Ovary (tissue), 9 donors: ENCODE measurements around the gene MTUS2. TPM values are rescaled to one million over a fixed set of nuclear protein-coding genes. Genes with fewer than 3 reads are reported as not detected.
"Not testable (repeated sequence)": the region's sequence is repeated elsewhere in the genome, so short reads cannot be mapped to it uniquely, and the experiment has no call there.

Experiments used
- DNase-seq, 5 donors: peaks; one replicate each; pipeline ENCODE4 v3.0.0-alpha.2; 2019 to 2020
- H3K27ac ChIP-seq, 2 donors: fragments of 200-600 bp; one replicate each; pipeline versions ENCODE4 v1.5.1 to v1.8.0; 2019 to 2022
- H3K27me3 ChIP-seq: fragments of 200-600 bp; one replicate; pipeline ENCODE4 v1.8.0; 2022
- H3K36me3 ChIP-seq: fragments of 200-600 bp; sonication (generic); one replicate; pipeline ENCODE4 v1.5.1; 2019
- H3K4me1 ChIP-seq: one replicate; pipeline ENCODE4 v1.8.1; 2013; ENCODE audit warnings: mild to moderate bottlenecking, moderate library complexity; ENCODE audit not compliant: insufficient read depth
- H3K4me3 ChIP-seq: fragments of 200-600 bp; sonication (generic); one replicate; pipeline ENCODE4 v1.5.1; 2017
- H3K9me3 ChIP-seq, 2 donors: fragments of 200-600 bp in 1 of 2; sonication (generic) in 1 of 2; one replicate each; pipeline versions ENCODE4 v1.5.1 to v1.8.1; 2013 to 2019; ENCODE audit warnings: mild to moderate bottlenecking in 1 of 2, moderate library complexity in 1 of 2
- EP300 ChIP-seq: sonication (generic); formaldehyde crosslinking; IDR thresholded peaks from one replicate; pipeline ENCODE4 v1.6.1; 2017; ENCODE audit warnings: antibody characterized with exemption
- POLR2A ChIP-seq: fragments of 450-650 bp; IDR thresholded peaks from one replicate; pipeline ENCODE4 v1.6.1; 2017; ENCODE audit warnings: antibody characterized with exemption, mild to moderate bottlenecking, moderate library complexity
- WGBS, 3 donors: extraction: QIAGEN DNeasy Blood & Tissue Kit in 1 of 3; methylation state at CpG; one replicate each; pipeline versions ENCODE4 v1.1.5 to v1.1.7; 2013 to 2017; 5-methylcytosine and 5-hydroxymethylcytosine counted together
- intact Hi-C, 4 donors: fragments of 100-400 bp; cut with DNase I; formaldehyde crosslinking; loops; one replicate each; pipeline versions ENCODE4 v1.11.0 to v1.15.1; 2022 to 2023
- polyA plus RNA-seq, 2 donors: library from polyadenylated mRNA; stranded (reverse); fragments of 200-250 nt in 1 of 2; fragments of 350-450 nt in 1 of 2; fragmentation: Illumina TruSeq in 1 of 2; extraction: RNeasy Lipid Tissue Mini Kit (QIAGEN cat#74804) in 1 of 2; gene quantifications; one replicate each; pipeline ENCODE4 v1.2.3, GENCODE V29; 2013 to 2014
- total RNA-seq, 7 donors: library from RNA; depleted of rRNA in 2 of 7; stranded (reverse); fragments of >200 nt in 2 of 7; fragmentation: NEBNext Ultra II Directional in 3 of 7; extraction: Animal tissue kit (Norgen Biotek cat#: 25700) in 3 of 7; gene quantifications; one replicate each; pipeline versions ENCODE4 v1.1.0 to v1.2.4, GENCODE V29; 2016 to 2023
- TF ChIP-seq, protein P1 (sequence below), 3 donors: fragments of 450-650 bp in 2 of 3; fragments of 200-600 bp in 1 of 3; IDR thresholded peaks; one replicate each; pipeline versions ENCODE4 v1.5.1 to v1.8.0; 2016 to 2022; ENCODE audit warnings: antibody characterized with exemption in 3 of 3, mild to moderate bottlenecking in 1 of 3
- donor health status: DM: no; HTN: no; CAD: no; lungs with moderate emphysema.
- donor health status: DM: no; HTN: no; CAD: no.
- donor health status: Bipolar disorder and iron deficiency.
- donor health status: DM: yes; HTN: yes; CAD: no.
- donor health status: DM: no; HTN: no; CAD: no.
- donor health status: DM: yes; HTN: yes; CAD: no.

Gene MTUS2
- total and polyA plus RNA-seq, 9 donors = 1.5 to 8.7 (median 5.4) TPM

DNA sequence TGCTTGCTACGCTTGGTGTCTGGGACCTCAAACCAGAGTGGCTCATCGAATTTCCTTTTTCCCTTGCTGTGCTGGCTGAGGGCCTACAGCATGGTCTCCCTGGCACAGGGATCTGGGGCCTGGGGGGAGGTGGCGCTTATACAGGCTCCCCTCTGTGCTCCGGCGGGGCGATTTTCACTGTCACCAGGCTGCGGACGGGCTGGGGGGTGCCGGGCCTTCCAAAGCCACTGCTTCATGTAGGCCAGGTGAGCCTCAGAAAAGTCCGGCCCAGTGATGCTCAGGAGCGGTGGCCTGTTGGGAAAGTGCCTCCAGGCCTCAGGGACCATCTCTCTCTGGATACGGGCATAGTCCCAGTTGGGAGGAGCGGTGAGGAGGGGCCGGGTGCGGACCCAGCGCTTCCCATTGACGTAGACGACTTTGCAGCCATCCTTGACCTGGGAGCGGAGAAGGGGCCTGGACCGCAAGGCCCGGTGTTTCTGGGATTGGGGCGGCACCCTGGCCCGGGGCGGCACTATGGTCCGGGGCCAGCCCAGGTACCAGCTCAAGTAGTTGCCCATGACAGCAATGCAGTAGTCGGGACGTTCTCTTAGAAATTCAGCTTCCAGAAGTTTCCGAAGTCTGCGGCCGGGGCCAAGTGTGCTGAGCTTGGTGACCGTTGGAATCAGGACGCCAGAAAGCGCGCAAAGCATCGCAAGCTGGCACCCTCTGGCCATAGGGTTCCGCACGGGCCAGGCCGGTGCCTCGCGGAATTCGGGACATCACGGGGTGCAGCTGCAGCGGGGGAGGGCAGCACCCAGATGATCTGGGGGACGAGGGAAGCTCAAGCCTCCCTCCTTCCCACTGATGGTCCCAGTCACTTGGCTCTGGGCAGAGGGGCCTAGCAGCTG, 519.5 kb downstream of the MTUS2 start:
- no peak overlapping the region for H3K4me3 ChIP-seq
- TF ChIP-seq, protein P1, sequence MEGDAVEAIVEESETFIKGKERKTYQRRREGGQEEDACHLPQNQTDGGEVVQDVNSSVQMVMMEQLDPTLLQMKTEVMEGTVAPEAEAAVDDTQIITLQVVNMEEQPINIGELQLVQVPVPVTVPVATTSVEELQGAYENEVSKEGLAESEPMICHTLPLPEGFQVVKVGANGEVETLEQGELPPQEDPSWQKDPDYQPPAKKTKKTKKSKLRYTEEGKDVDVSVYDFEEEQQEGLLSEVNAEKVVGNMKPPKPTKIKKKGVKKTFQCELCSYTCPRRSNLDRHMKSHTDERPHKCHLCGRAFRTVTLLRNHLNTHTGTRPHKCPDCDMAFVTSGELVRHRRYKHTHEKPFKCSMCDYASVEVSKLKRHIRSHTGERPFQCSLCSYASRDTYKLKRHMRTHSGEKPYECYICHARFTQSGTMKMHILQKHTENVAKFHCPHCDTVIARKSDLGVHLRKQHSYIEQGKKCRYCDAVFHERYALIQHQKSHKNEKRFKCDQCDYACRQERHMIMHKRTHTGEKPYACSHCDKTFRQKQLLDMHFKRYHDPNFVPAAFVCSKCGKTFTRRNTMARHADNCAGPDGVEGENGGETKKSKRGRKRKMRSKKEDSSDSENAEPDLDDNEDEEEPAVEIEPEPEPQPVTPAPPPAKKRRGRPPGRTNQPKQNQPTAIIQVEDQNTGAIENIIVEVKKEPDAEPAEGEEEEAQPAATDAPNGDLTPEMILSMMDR (IDR thresholded peaks at IDR 0.05) = no peak
- TF ChIP-seq POLR2A (no peak), EP300 (no peak)
- H3K27me3 ChIP-seq = no peaks in the 10 kb centered on the region
- WGBS, 3 donors = 93 to 95% (median 95%) methylated on average over 44 of the region's 44 CpGs
- no peaks in the 10 kb centered on the region for H3K9me3 ChIP-seq
- intact Hi-C loops = no loop called here
- no peak overlapping the region for H3K27ac ChIP-seq
- no peak for DNase-seq
- H3K4me1 ChIP-seq = no peaks in the 10 kb centered on the region
- no peaks in the 10 kb centered on the region for H3K36me3 ChIP-seq

DNA sequence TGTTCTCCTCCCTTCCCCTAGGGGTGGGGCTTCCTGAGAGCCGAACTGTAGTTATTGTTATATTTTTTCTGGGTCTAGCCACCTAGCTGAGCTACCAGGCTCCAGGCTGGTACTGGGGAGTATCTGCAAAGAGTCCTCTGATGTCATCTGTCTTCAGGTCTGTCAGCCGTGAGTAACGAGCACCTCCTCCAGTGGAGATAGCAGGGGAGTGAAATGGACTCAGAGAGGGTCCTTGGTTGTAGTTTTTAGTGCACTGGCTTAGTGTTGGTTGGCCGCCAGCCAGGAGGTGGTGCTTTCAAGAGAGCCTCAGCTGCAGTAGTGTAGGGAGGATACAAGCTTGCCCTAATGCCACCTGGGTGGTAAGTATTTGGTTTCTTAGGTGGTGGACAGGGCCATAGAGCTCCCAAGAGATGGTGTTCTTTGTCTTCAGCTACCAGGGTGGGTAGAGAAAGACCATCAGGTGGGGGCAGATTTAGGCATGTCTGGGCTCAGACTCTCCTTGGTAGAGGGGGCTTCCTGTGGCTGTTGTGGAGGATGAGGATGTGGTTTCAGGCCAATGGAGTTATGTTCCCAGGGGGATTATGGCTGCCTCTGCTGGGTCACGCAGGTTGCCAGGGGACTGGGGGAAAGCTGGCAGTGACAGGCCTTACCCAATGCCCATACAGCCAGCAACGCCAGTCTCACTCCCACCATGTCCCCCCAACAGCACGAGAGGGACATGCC, 525.9 kb downstream of the MTUS2 start:
- not testable (repeated sequence) for DNase-seq, H3K36me3 ChIP-seq, H3K4me1 ChIP-seq, H3K27me3 ChIP-seq, H3K27ac ChIP-seq, H3K4me3 ChIP-seq, H3K9me3 ChIP-seq
- WGBS, 3 donors = 31 to 46% (median 42%) methylated on average over 5 to 7 of the region's 7 CpGs
- intact Hi-C loops = loop anchor here in 1 of 4 donors (5.0 kb wide), 1 partner anchor 134 kb away; no protein-coding TSS in a partner anchor

DNA sequence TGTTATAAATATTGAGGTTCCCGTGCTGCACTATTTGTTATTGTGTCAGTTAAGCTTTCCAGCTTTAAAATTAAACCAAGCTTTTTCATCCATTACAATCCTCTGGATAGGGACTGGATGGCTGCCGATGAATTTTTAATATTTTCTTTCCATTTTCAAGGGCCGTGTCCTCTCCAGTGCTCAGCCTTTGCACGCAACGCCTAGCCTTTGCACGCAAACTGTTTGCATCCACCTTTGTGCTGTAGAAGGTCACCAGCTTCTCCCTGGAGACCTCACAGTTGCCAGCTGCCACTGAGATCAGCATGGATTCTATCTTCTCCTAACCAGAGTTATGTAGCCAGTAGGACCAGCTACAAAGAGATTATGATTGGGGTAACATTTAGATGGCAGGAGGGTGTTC, 534.9 kb downstream of the MTUS2 start:
- TF ChIP-seq EP300 (no peak), POLR2A (no peak)
- TF ChIP-seq, protein P1 (IDR thresholded peaks at IDR 0.05) = no peak
- H3K27ac ChIP-seq = no peak overlapping the region
- 63 to 73% (median 67%) methylated on average over 6 of the region's 6 CpGs for WGBS, 3 donors
- H3K27me3 ChIP-seq = no peaks in the 10 kb centered on the region
- no peak for DNase-seq
- no peaks in the 10 kb centered on the region for H3K36me3 ChIP-seq
- H3K9me3 ChIP-seq = no peaks in the 10 kb centered on the region
- H3K4me1 ChIP-seq = no peaks in the 10 kb centered on the region
- no peak overlapping the region for H3K4me3 ChIP-seq
- intact Hi-C loops = no loop called here

DNA sequence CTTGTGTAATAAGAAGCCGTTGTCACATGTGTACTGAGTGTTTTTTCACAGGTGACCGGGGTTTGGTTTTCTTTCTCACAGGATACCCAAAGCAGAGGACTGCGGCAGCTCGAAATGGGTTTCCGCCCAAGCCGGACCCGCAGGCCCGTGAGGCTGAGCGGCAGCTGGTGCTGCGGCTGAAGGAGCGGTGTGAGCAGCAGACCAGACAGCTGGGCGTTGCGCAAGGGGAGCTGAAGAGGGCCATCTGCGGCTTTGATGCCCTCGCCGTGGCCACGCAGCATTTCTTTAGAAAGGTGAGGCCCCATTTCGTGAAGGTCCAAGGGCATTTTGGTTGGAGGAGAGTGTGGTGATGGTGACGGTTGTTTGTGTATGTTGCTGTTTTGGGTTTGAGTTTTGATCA, 539.0 kb downstream of the MTUS2 start:
- WGBS, 3 donors = 93 to 96% (median 94%) methylated on average over 19 of the region's 19 CpGs
- intact Hi-C loops = no loop called here
- no peaks in the 10 kb centered on the region for H3K9me3 ChIP-seq
- DNase-seq = no peak
- TF ChIP-seq EP300 (no peak), POLR2A (no peak)
- TF ChIP-seq, protein P1 (IDR thresholded peaks at IDR 0.05) = no peak
- H3K36me3 ChIP-seq = no peaks in the 10 kb centered on the region
- no peaks in the 10 kb centered on the region for H3K27me3 ChIP-seq
- peaks cover 3% of the 10 kb centered on the region for H3K4me1 ChIP-seq
- H3K27ac ChIP-seq = no peak overlapping the region
- no peak overlapping the region for H3K4me3 ChIP-seq

DNA sequence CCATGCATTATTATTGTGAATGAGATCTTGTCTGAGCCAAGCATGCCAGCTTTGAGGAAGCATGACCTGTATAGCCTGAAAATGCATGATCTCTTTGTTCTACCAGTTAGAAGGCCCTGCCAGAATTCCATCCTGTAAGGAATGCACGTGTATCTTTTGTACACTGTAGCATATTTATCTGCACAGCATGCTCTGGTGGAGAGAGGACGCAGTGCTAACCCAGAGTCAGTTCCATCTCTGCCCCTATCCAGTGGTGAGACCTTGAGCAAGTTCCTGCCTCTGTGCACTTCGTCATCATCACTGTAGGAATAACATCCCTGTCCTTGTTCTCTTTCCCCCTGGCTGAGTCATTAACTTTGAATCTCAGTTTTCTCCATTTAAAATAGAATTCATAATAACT, 541.6 kb downstream of the MTUS2 start:
- Histone ChIP-seq H3K9me3 (no peaks in the 10 kb centered on the region), H3K4me3 (no peak overlapping the region), H3K36me3 (no peaks in the 10 kb centered on the region), H3K27me3 (no peaks in the 10 kb centered on the region), H3K4me1 (peaks cover 3% of the 10 kb centered on the region), H3K27ac (no peak overlapping the region)
- intact Hi-C loops = no loop called here
- WGBS, 3 donors = 53 to 63% (median 54%) methylated on average over 3 of the region's 3 CpGs
- TF ChIP-seq EP300 = no peak
- TF ChIP-seq, protein P1 (IDR thresholded peaks at IDR 0.05) = no peak
- no peak for DNase-seq
